K562 (cell line): ENCODE data around the gene SCN1B. TPM values are rescaled to one million over a fixed set of nuclear protein-coding genes. Genes with fewer than 3 reads are reported as not detected.

Experiments
- ARID1B ChIP-seq: fragments of 450-650 bp; IDR thresholded peaks from 2 replicates; pipeline ENCODE4 v1.6.1; 2016; ENCODE audit warnings: antibody characterized with exemption, mild to moderate bottlenecking, inconsistent platforms
- CBFA2T3 ChIP-seq: fragments of 450-650 bp; IDR thresholded peaks from 2 replicates; pipeline ENCODE4 v1.6.1; 2017
- CEBPZ ChIP-seq: fragments of 150-350 bp; IDR thresholded peaks from 2 replicates; pipeline ENCODE4 v1.6.1; 2014; ENCODE audit warnings: low read depth, mild to moderate bottlenecking, low read length, borderline replicate concordance
- DMBX1 ChIP-seq: fragments of 250-450 bp; sonication (Bioruptor Pico); IDR thresholded peaks from 2 replicates; pipeline ENCODE4 v1.8.0; 2022; ENCODE audit warnings: inconsistent platforms, mild to moderate bottlenecking, moderate library complexity, borderline replicate concordance
- E2F3 ChIP-seq: fragments of 250-450 bp; sonication (Bioruptor Pico); IDR thresholded peaks from 2 replicates; pipeline ENCODE4 v1.4.0; 2020; ENCODE audit warnings: mild to moderate bottlenecking
- ELK3 ChIP-seq: fragments of 450-650 bp; formaldehyde crosslinking; IDR thresholded peaks from 2 replicates; pipeline ENCODE4 v1.4.0; 2020; ENCODE audit warnings: mild to moderate bottlenecking
- ID3 ChIP-seq, 2 experiments: fragments of 250-450 bp in 1 of 2; fragments of 450-650 bp in 1 of 2; sonication (Bioruptor Pico) in 1 of 2; IDR thresholded peaks; 2 replicates each; pipeline versions ENCODE4 v1.6.1 to v1.8.0; 2016 to 2021; ENCODE audit warnings: mild to moderate bottlenecking in 2 of 2, moderate library complexity in 2 of 2, missing compliant biosample characterization in 1 of 2, missing genetic modification characterization in 1 of 2
- MECOM ChIP-seq: fragments of 250-450 bp; sonication (Bioruptor Pico); IDR thresholded peaks from 2 replicates; pipeline ENCODE4 v1.8.0; 2022; ENCODE audit warnings: inconsistent platforms
- MYBL2 ChIP-seq, 2 experiments: fragments of 450-650 bp in 1 of 2; sonication (generic) in 1 of 2; formaldehyde crosslinking in 1 of 2; IDR thresholded peaks; 2 replicates each; pipeline versions ENCODE4 v1.6.1 to v1.8.1; 2017 to 2022; ENCODE audit warnings: borderline replicate concordance in 1 of 2, inconsistent platforms in 1 of 2, low read depth in 1 of 2, mild to moderate bottlenecking in 1 of 2, missing genetic modification reagents in 1 of 2, moderate library complexity in 1 of 2
- NFRKB ChIP-seq: fragments of 450-650 bp; IDR thresholded peaks from 2 replicates; pipeline ENCODE4 v1.6.1; 2016; ENCODE audit warnings: low read depth
- NR0B1 ChIP-seq: fragments of 450-650 bp; IDR thresholded peaks from one replicate; pipeline ENCODE4 v1.6.1; 2018; ENCODE audit warnings: mild to moderate bottlenecking, moderate library complexity; ENCODE audit not compliant: partially characterized antibody
- SMARCB1 ChIP-seq: IDR thresholded peaks from 2 replicates; pipeline ENCODE4 v1.6.1; 2011; ENCODE audit warnings: improper control_type of control experiment, low read depth; ENCODE audit not compliant: insufficient read length
- TARDBP ChIP-seq: fragments of 450-650 bp; IDR thresholded peaks from 2 replicates; pipeline ENCODE4 v1.6.1; 2016
- TEAD1 ChIP-seq, 2 experiments: fragments of 450-650 bp in 1 of 2; sonication (generic) in 1 of 2; formaldehyde crosslinking; IDR thresholded peaks; 2 replicates each; pipeline versions ENCODE4 v1.4.0 to v1.8.0; 2020 to 2022; ENCODE audit warnings: mild to moderate bottlenecking in 2 of 2, missing genetic modification reagents in 1 of 2
- TRIM25 ChIP-seq: fragments of 450-650 bp; IDR thresholded peaks from 2 replicates; pipeline ENCODE4 v1.7.0; 2016; ENCODE audit warnings: borderline replicate concordance
- YBX1 ChIP-seq: fragments of 450-650 bp; IDR thresholded peaks from 2 replicates; pipeline ENCODE4 v1.7.1; 2016; ENCODE audit warnings: mild to moderate bottlenecking
- ZNF695 ChIP-seq: fragments of 450-650 bp; formaldehyde crosslinking; IDR thresholded peaks from 2 replicates; pipeline ENCODE4 v1.4.0; 2020; ENCODE audit warnings: mild to moderate bottlenecking, moderate library complexity
- ZNF76 ChIP-seq: fragments of 250-450 bp; sonication (Bioruptor Pico); IDR thresholded peaks from 2 replicates; pipeline ENCODE4 v1.4.0; 2020; ENCODE audit warnings: mild to moderate bottlenecking, moderate library complexity, borderline replicate concordance
- ZNF79 ChIP-seq: fragments of 250-450 bp; sonication (Bioruptor Pico); IDR thresholded peaks from 2 replicates; pipeline ENCODE4 v1.4.0; 2020; ENCODE audit warnings: low read depth, mild to moderate bottlenecking, moderate library complexity
- polyA plus RNA-seq, 8 experiments: library from polyadenylated mRNA; depleted of rRNA in 4 of 8; stranded (reverse) in 5 of 8; unstranded in 3 of 8; fragments of >200 nt; fragmentation: Nextera tagmentation in 2 of 8; fragmentation: Illumina TruSeq in 1 of 8; extraction: Ambion mirVana in 2 of 8; extraction: Trizol in 1 of 8; gene quantifications; 2 replicates each; pipeline versions ENCODE4 v1.2.1 to v1.2.3, GENCODE V29; 2011 to 2014; ENCODE audit warnings: inconsistent platforms in 1 of 8, missing spikeins in 1 of 8
- total RNA-seq, 7 experiments: library from RNA; depleted of rRNA in 6 of 7; stranded (reverse); fragments of >200 nt in 6 of 7; fragmentation: Illumina TruSeq in 2 of 7; extraction: Trizol in 2 of 7; gene quantifications; 2 replicates each; pipeline versions ENCODE4 v1.2.1 to v1.2.3, GENCODE V29; 2011 to 2021; ENCODE audit warnings: low replicate concordance in 1 of 7

The SCN1B gene
- total and polyA plus RNA-seq, 9 of the 15 experiments (the other 6 are each of a cell fraction or from before 2014, with no cell fraction given), result 0.03 to 2.5 (median 0.91) TPM

- TF ChIP-seq CEBPZ, result no peak
- TF ChIP-seq ZNF76 (CRISPR knock-in tag), result peak; percentile 85
- no peak for TF ChIP-seq ELK3
- TF ChIP-seq TEAD1 (CRISPR knock-in tag; IDR thresholded peaks at IDR 0.05), result 0 out of 4 replicates have a peak, but pooled peaks have one; percentile 18 to 25
- TF ChIP-seq TRIM25, result no peak
- TF ChIP-seq MECOM (CRISPR knock-in tag), result no peak
- TF ChIP-seq ZNF695 (CRISPR knock-in tag), result no peak
- no peak for TF ChIP-seq E2F3 (CRISPR knock-in tag)
- TF ChIP-seq YBX1, result no peak
- TF ChIP-seq TARDBP, result peak; percentile 91
- no peak; the same call in 1 of the 2 replicates for TF ChIP-seq NFRKB
- 0 out of 2 replicates have a peak, but pooled peaks have one; percentile 35 for TF ChIP-seq ZNF79 (CRISPR knock-in tag)
- TF ChIP-seq DMBX1 (CRISPR knock-in tag), result peak; percentile 90
- peak; percentile 88 for TF ChIP-seq CBFA2T3
- TF ChIP-seq NR0B1, result no peak
- no peak for TF ChIP-seq MYBL2 (IDR thresholded peaks at IDR 0.05; ENCODE audit: low read depth)
- no peak for TF ChIP-seq MYBL2 (CRISPR knock-in tag; IDR thresholded peaks at IDR 0.05; ENCODE audit: borderline replicate concordance)
- no peak for TF ChIP-seq SMARCB1
- TF ChIP-seq ID3 (CRISPR knock-in tag; IDR thresholded peaks at IDR 0.05), result no peak
- peak; percentile 90 for TF ChIP-seq ID3 (tag; IDR thresholded peaks at IDR 0.05)
- TF ChIP-seq ARID1B, result peak; percentile 89
Measured at GRCh38 chr19:35040826-35041547, 10.7 kb downstream of the SCN1B start (continued).
